Neural progenitor cell (in vitro differentiated cells): Measurements from ENCODE around the gene PGAP3. TPM values are rescaled to one million over a fixed set of nuclear protein-coding genes. Genes with fewer than 3 reads are reported as not detected.

Experiments
- DNase-seq: peaks from one replicate; pipeline ENCODE4 v3.0.0-alpha.2; 2016; ENCODE audit warnings: low spot score
- H2AFZ ChIP-seq: fragments of 200-600 bp; sonication (generic); replicated peaks from 2 replicates; pipeline ENCODE4 v1.6.1; 2016; ENCODE audit warnings: antibody characterized with exemption
- H3F3A ChIP-seq: fragments of 200-600 bp; sonication (generic); 2 replicates; pipeline ENCODE4 v1.6.1; 2016; ENCODE audit warnings: antibody characterized with exemption, low read depth
- H3K27ac ChIP-seq: fragments of 200-600 bp; sonication (generic); 2 replicates; pipeline ENCODE4 v1.5.1; 2016; ENCODE audit warnings: mild to moderate bottlenecking
- H3K27me3 ChIP-seq: fragments of 200-600 bp; sonication (generic); 2 replicates; pipeline ENCODE4 v1.6.1; 2016; ENCODE audit warnings: mild to moderate bottlenecking, moderate library complexity
- H3K36me3 ChIP-seq: fragments of 200-600 bp; sonication (generic); 2 replicates; pipeline ENCODE4 v1.5.1; 2016
- H3K4me1 ChIP-seq: fragments of 200-600 bp; sonication (generic); 2 replicates; pipeline ENCODE4 v1.6.1; 2016; ENCODE audit warnings: mixed run types
- H3K4me2 ChIP-seq: fragments of 200-600 bp; sonication (generic); 2 replicates; pipeline ENCODE4 v1.6.1; 2016
- H3K4me3 ChIP-seq: fragments of 200-600 bp; sonication (generic); 2 replicates; pipeline ENCODE4 v1.5.1; 2016
- H3K79me2 ChIP-seq: fragments of 200-600 bp; sonication (generic); 2 replicates; pipeline ENCODE4 v1.6.1; 2016; ENCODE audit warnings: low read depth
- H3K9ac ChIP-seq: fragments of 200-600 bp; sonication (generic); 2 replicates; pipeline ENCODE4 v1.6.1; 2016
- H3K9me3 ChIP-seq: fragments of 200-600 bp; sonication (generic); 2 replicates; pipeline ENCODE4 v1.5.1; 2016; ENCODE audit warnings: low read depth
- H4K20me1 ChIP-seq: fragments of 200-600 bp; sonication (generic); 2 replicates; pipeline ENCODE4 v1.6.1; 2016; ENCODE audit warnings: low read depth
- H3K27ac Mint-ChIP-seq: 3 replicates; pipeline ENCODE4 v1.8.0; 2021; ENCODE audit warnings: mixed read lengths
- H3K27me3 Mint-ChIP-seq: 2 replicates; pipeline ENCODE4 v1.8.0; 2022; ENCODE audit warnings: low read depth, mild to moderate bottlenecking, inconsistent platforms, moderate library complexity, mixed read lengths; ENCODE audit not compliant: insufficient read depth
- H3K36me3 Mint-ChIP-seq: 3 replicates; pipeline ENCODE4 v1.8.0; 2021; ENCODE audit warnings: mixed read lengths
- H3K4me1 Mint-ChIP-seq: 3 replicates; pipeline ENCODE4 v1.8.0; 2021; ENCODE audit warnings: mixed read lengths
- H3K4me3 Mint-ChIP-seq: 3 replicates; pipeline ENCODE4 v1.8.0; 2021; ENCODE audit warnings: mild to moderate bottlenecking, moderate library complexity, mixed read lengths
- H3K9me3 Mint-ChIP-seq: 3 replicates; pipeline ENCODE4 v1.8.0; 2020; ENCODE audit warnings: mixed read lengths
- EZH2 ChIP-seq: fragments of 200-600 bp; sonication (generic); IDR thresholded peaks from 2 replicates; pipeline ENCODE4 v1.6.1; 2017; ENCODE audit warnings: antibody characterized with exemption, mild to moderate bottlenecking, moderate library complexity
- EZH2phosphoT487 ChIP-seq: fragments of 200-600 bp; sonication (generic); IDR thresholded peaks from 2 replicates; pipeline ENCODE4 v1.6.1; 2017; ENCODE audit warnings: antibody characterized with exemption
- total RNA-seq: library from RNA; depleted of rRNA; stranded (reverse); fragments of >200 nt; gene quantifications from 2 replicates; pipeline ENCODE4 v1.2.3, GENCODE V29; 2015; ENCODE audit warnings: low replicate concordance
- TF ChIP-seq, protein P1 (sequence below): fragments of 200-600 bp; sonication (generic); IDR thresholded peaks from 2 replicates; pipeline ENCODE4 v1.5.1; 2017; ENCODE audit warnings: antibody characterized with exemption, mild to moderate bottlenecking

Gene PGAP3
- total RNA-seq, 1 donor from 2014 or later = 6.6 TPM

DNA sequence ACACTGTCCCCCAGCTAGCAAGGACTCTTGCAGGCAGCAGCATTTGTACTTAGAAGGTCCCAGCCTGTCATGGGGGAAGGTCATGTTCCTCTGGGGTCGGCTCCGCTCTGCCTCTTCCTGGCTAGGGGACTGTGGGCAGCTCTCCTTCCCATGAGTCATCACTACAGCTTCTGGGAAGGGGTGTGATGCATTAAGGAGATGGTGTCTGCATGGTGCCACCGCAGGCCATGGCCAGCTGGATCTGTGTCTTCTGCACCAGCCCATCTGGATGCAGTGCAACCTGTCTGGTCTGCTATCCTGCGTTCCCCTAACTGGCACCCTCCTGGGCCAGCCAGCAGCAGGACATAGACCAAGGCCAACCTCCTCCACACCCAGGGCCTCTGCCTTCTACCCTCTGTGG, 44.6 kb downstream of the PGAP3 start:
- Mint-ChIP-seq H3K27me3 (peaks cover 5% of the 10 kb centered on the region), H3K4me3 (no peak overlapping the region), H3K9me3 (no peaks in the 10 kb centered on the region), H3K36me3 (peaks cover 2% of the 10 kb centered on the region), H3K27ac (no peak overlapping the region), H3K4me1 (peaks cover 42% of the 10 kb centered on the region)
- H3F3A ChIP-seq = peaks cover 12% of the 10 kb centered on the region
- H3K4me2 ChIP-seq = no peak overlapping the region
- peaks cover 73% of the 10 kb centered on the region for H3K79me2 ChIP-seq
- no peaks in the 10 kb centered on the region for H3K9me3 ChIP-seq
- no peak overlapping the region for H2AFZ ChIP-seq
- H3K27me3 ChIP-seq = no peaks in the 10 kb centered on the region
- peaks cover 75% of the 10 kb centered on the region for H4K20me1 ChIP-seq
- no peak overlapping the region for H3K4me3 ChIP-seq
- TF ChIP-seq EZH2 (no peak), EZH2phosphoT487 (no peak)
- TF ChIP-seq, protein P1, sequence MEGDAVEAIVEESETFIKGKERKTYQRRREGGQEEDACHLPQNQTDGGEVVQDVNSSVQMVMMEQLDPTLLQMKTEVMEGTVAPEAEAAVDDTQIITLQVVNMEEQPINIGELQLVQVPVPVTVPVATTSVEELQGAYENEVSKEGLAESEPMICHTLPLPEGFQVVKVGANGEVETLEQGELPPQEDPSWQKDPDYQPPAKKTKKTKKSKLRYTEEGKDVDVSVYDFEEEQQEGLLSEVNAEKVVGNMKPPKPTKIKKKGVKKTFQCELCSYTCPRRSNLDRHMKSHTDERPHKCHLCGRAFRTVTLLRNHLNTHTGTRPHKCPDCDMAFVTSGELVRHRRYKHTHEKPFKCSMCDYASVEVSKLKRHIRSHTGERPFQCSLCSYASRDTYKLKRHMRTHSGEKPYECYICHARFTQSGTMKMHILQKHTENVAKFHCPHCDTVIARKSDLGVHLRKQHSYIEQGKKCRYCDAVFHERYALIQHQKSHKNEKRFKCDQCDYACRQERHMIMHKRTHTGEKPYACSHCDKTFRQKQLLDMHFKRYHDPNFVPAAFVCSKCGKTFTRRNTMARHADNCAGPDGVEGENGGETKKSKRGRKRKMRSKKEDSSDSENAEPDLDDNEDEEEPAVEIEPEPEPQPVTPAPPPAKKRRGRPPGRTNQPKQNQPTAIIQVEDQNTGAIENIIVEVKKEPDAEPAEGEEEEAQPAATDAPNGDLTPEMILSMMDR = no peak
- no peak overlapping the region for H3K9ac ChIP-seq
- no peaks in the 10 kb centered on the region for H3K36me3 ChIP-seq
- H3K4me1 ChIP-seq = peaks cover 32% of the 10 kb centered on the region
- no peak overlapping the region for H3K27ac ChIP-seq
- DNase-seq = no peak

DNA sequence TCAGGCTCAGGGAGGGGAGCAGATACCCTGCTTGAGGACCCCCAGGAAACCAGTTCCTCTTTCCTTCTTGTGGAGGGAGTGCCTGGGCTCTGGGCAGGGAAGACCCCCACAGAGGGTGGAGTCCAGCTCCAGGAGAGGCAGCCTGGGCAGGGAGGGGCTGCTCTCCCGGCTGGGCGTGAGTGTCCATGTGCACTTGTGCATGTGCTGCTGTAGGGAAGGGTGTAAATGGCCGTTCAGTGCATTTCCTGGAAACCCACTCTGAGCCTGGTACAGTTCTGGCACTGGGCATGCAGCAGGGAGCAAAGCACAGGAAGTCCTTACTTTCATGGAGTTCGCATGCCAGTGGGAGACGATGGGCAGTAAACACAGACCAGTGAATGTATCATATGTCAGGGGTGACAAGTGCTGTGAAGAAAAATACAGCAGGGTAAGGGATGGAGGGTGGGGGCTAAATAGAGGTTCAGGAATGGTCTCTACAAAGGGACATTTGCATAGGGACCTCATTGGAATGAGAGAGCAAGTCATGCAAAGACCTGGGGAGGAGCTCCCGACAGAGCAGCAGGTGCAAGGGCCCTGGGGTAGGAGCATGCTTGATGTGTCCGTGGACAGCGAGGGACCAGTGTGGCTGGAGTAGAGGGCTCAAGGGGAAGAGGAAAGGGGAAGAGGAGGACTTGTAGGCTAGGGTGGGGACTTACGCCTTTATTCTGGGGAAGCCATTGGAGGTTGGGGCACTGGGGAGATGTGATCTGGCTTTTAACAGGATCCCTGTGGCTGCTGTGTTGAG, 45.4 kb downstream of the PGAP3 start:
- H3K27me3 Mint-ChIP-seq = peaks cover 7% of the 10 kb centered on the region
- no peak overlapping the region for H3K27ac Mint-ChIP-seq
- peaks cover 17% of the 10 kb centered on the region for H3F3A ChIP-seq
- H3K9me3 Mint-ChIP-seq = no peaks in the 10 kb centered on the region
- H3K36me3 Mint-ChIP-seq = peaks cover 2% of the 10 kb centered on the region
- peaks cover 40% of the 10 kb centered on the region for H3K4me1 ChIP-seq
- no peak overlapping the region for H3K4me3 ChIP-seq
- no peak for TF ChIP-seq EZH2phosphoT487
- TF ChIP-seq, protein P1 = no peak
- TF ChIP-seq EZH2 = no peak
- H3K4me1 Mint-ChIP-seq = peaks cover 50% of the 10 kb centered on the region
- no peak overlapping the region for H3K4me3 Mint-ChIP-seq
- no peaks in the 10 kb centered on the region for H3K27me3 ChIP-seq
- no peak for DNase-seq
- no peak overlapping the region for H3K4me2 ChIP-seq
- peaks cover 77% of the 10 kb centered on the region for H3K79me2 ChIP-seq
- no peaks in the 10 kb centered on the region for H3K9me3 ChIP-seq
- H3K9ac ChIP-seq = no peak overlapping the region
- no peak overlapping the region for H2AFZ ChIP-seq
- peaks cover 80% of the 10 kb centered on the region for H4K20me1 ChIP-seq
- no peak overlapping the region for H3K27ac ChIP-seq
- no peaks in the 10 kb centered on the region for H3K36me3 ChIP-seq

DNA sequence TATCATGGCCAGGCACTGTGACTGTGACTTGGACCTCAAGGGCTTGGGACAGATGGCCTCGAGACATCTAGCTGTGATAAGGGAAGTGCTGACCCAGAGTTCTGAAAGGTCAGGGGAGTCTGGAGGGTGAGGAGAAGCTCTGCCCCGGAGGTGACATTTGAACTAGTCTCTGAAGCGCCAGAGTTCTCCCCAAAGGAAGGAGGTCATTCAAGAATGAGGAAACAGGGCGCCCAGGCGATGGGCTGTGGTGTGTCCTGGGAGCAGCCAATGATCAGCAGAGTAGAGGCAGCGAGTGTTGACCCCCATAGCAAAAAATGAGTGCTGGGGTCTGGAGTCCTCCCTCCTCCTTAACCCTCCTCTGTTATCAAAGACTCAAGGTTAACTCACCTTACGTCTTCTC, 46.0 kb downstream of the PGAP3 start:
- peaks cover 73% of the 10 kb centered on the region for H3K79me2 ChIP-seq

More for the DNA sequence above, 46.0 kb downstream of the PGAP3 start:
- H3K36me3 ChIP-seq = no peaks in the 10 kb centered on the region
- Mint-ChIP-seq H3K4me1 (peaks cover 53% of the 10 kb centered on the region), H3K27ac (no peak overlapping the region), H3K9me3 (no peaks in the 10 kb centered on the region), H3K36me3 (peaks cover 2% of the 10 kb centered on the region), H3K27me3 (peaks cover 7% of the 10 kb centered on the region), H3K4me3 (no peak overlapping the region)
- peaks cover 17% of the 10 kb centered on the region for H3F3A ChIP-seq
- H3K4me1 ChIP-seq = peaks cover 40% of the 10 kb centered on the region
- no peak overlapping the region for H3K4me2 ChIP-seq
- H3K27ac ChIP-seq = no peak overlapping the region
- no peak for DNase-seq
- peaks cover 77% of the 10 kb centered on the region for H4K20me1 ChIP-seq
- no peaks in the 10 kb centered on the region for H3K27me3 ChIP-seq
- no peak overlapping the region for H3K4me3 ChIP-seq
- no peaks in the 10 kb centered on the region for H3K9me3 ChIP-seq
- no peak overlapping the region for H3K9ac ChIP-seq
- TF ChIP-seq EZH2phosphoT487 = no peak
- no peak for TF ChIP-seq EZH2
- TF ChIP-seq, protein P1 = no peak
- no peak overlapping the region for H2AFZ ChIP-seq
